ENCODE measurements around the gene SLC25A30.

GRCh38 chr13:45436953-45437352 is 18.8 kb upstream of the SLC25A30 start:
- TF ChIP-seq CTCF (IDR thresholded peaks at IDR 0.05), result no peak
- no peak for TF ChIP-seq POLR2A (IDR thresholded peaks at IDR 0.05)
